Fibroblast of skin of left quadriceps (primary cell): ENCODE results near the gene PYCARD.
A peak's percentile ranks its signal among the peaks of the same experiment; 100 is the strongest.
"Not testable (repeated sequence)": the region's sequence is repeated elsewhere in the genome, so short reads cannot be mapped to it uniquely, and the experiment has no call there.

Experiments
- DNase-seq, 2 experiments: peaks; one replicate each; pipeline ENCODE4 v3.0.0-alpha.2; 2013; ENCODE audit warnings: low read depth in 2 of 2

PYCARD gene

DNA sequence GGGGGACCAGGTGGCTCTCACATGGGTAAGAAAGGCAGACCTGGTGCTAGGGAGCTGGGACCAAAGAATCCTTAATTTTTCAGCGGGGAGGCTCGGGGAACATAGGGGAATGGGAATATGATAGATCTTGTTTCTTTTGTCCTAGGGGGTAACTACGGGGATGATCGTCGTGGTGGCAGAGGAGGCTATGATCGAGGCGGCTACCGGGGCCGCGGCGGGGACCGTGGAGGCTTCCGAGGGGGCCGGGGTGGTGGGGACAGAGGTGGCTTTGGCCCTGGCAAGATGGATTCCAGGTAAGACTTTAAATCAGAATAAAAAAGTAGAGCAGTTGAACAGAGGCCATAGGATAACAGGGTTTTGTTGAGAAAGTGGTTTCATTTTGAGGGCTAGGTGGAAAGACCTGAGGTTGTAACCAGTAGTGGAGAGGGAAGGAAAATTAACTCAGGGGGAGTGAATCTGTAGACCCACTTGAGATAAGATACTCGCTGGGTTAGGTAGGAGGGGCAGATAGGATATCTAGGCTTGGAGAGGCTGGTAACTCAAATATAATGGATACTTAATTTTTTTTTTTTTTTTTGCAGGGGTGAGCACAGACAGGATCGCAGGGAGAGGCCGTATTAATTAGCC, 11.6 kb downstream of the PYCARD start:
- no peak for DNase-seq

DNA sequence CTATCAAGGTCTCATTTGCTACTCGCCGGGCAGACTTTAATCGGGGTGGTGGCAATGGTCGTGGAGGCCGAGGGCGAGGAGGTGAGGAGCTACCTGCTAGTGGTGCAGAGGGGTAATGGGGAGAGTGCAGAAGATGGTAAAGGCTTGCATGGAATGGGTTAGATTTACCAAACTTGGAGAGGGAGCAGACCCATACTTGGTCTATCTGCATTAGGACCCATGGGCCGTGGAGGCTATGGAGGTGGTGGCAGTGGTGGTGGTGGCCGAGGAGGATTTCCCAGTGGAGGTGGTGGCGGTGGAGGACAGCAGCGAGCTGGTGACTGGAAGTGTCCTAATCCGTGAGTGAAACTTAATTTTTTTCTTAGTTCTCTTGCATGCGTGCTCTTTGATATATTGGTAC, 12.5 kb downstream of the PYCARD start:
- DNase-seq: no peak

DNA sequence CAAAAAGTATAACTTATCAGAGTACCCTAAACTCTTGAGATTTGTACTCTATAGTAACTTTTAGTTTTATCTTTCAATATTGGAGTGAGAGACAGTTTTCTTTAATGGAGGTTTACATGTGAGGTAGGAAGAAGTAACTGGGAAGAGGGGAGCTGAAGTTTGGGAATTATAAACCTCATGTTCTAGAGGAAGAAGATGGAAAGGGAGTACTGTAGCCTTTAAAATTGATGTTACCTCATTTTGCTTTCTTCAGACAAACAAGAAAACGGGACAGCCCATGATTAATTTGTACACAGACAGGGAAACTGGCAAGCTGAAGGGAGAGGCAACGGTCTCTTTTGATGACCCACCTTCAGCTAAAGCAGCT, 13.2 kb downstream of the PYCARD start:
- no peak for DNase-seq

DNA sequence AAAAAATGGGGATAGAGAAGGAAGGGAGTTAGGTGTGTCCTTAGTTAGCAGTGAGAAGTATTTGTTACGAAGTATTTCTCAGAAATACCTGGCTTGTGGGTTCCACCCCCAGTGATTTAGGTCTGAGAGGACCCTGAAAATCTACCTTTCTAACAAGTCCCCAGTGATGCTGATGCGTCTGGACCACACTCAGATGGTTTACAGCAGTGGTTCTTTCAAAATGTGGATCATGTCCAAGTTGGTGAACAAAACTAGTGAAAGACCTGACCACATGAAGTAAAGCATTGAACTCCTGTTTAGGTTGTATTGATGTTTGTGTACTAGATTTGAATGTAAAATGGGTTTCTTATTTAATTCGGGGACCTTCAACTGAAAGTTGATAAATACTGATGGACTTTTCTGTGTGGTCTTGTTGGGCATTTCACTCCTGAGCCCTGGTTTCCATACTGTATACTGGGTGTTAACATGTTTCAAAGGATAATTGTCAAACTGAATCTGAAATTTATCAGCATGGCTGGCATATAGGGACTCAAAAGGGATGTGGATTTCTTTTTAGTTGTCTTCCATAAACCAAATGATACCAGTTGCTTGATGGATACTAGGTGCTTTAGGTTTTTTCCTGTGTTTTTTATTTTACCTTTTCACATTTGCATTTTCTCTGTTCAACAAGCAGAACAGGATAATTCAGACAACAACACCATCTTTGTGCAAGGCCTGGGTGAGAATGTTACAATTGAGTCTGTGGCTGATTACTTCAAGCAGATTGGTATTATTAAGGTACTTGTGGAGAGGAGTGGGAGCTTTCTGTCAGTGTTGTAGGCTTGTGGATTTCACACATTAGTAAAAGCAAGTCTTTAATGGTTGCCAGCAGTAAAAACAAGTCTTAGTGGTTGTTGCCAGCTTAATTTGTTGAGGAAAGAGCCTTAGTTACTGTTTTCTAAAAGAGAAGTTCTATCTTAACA, 13.8 kb downstream of the PYCARD start:
- no peak for DNase-seq

DNA sequence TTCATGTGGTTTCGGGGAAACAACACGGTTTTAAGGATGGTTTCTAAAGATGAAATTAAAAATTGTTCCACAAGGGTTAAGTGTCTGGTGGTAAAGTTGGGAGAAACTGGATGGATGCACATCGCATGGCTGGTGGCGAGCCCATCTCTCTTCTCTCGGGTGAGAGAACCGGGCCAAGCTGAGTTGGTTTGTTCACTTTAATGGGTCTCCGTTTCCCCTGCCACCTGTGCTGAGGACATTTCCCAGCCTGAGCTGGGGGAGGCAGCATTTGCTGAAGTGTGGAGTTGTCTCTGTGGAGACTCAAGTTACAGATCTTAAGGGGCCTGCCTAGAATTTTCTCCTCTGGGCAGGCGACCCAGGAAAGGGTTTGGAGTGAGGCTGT, 14.8 kb downstream of the PYCARD start:
- DNase-seq: no peak

DNA sequence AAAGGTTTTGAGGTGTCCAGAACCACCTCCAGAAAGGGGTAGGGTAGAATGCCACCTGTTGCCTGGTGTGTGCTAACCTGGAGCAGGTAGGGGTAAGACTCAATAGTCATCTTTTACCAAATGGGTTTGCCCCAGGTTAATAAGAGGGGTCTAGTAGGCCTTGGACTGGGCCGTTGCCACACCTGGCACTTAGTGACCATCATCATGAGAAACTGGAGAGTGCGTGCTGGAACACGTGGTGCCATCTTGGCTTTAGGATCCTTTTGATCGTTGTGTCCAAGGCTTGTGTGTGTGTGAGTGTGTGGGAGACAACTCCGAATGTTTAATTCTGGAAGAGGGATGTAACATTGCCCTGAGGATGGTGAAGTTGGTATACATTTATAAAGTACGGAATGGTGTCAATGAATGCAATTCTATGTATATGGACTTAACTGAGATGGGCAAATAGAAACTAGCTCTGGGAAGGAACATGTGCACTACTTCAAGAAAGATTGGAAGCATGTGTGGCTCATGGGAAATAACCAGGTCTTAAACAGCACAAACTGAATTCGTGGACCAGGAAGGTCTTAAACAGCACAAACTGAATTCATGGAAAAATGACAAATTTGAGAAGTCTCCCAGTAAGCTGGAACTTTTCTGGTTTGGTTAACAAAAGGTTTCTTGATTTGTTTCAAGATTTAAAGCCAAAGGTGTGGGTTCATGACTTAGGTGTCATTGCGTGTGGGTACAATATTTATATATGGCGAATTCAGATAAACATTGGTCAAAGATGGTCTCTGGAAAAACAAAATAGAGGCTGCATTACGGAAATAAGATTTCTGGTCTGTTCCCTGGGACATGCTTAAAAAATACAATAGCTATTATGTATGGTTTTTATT, 15.4 kb downstream of the PYCARD start:
- DNase-seq: no peak

DNA sequence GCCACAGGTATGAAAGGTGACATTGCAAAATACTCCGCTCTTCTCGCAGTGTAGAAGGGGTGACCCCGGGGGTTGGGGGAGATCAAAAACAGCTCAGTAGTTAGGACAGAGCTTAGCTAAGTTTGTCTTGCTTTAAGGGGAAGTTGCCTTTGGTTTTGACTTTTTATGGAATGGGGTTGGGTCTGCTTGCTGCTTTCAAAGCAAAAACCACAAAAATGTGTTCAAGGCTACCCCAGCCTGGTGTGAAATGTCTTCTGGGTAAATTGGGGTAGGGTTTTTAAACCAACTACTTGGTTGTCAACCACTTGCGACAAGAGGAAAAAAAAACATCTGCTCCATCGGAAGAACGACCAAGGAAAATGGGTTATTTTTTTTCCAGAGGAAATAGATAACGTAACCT, 16.4 kb downstream of the PYCARD start:
- no peak for DNase-seq

DNA sequence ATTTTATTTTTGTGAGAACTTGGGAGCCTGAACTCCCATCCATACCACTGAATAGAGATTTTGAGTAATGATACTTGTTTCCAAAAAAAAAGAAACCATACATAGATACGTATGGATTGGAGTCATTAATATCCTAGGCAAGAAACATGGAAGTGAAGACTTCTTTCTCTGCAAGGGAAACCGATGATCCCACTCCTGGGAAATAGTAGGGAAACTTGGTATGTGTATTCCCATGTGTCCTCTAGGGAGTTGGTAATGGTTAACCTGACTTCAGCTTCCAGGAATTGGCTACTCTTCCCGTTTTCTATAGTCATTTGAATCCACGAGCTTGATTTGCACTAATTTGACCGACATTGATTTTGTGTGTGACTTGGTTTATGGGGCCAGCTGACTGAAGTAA, 17.2 kb downstream of the PYCARD start:
- DNase-seq: no peak

DNA sequence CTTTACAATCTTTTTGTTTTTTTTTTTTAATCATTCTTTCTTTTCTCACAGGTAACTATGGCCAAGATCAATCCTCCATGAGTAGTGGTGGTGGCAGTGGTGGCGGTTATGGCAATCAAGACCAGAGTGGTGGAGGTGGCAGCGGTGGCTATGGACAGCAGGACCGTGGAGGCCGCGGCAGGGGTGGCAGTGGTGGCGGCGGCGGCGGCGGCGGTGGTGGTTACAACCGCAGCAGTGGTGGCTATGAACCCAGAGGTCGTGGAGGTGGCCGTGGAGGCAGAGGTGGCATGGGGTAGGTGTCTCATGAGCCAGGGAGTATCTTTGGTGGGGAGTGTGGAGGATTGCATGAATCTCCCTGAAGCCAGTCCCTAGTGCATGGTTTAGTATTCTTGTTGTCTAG, 17.7 kb downstream of the PYCARD start:
- DNase-seq: no peak

DNA sequence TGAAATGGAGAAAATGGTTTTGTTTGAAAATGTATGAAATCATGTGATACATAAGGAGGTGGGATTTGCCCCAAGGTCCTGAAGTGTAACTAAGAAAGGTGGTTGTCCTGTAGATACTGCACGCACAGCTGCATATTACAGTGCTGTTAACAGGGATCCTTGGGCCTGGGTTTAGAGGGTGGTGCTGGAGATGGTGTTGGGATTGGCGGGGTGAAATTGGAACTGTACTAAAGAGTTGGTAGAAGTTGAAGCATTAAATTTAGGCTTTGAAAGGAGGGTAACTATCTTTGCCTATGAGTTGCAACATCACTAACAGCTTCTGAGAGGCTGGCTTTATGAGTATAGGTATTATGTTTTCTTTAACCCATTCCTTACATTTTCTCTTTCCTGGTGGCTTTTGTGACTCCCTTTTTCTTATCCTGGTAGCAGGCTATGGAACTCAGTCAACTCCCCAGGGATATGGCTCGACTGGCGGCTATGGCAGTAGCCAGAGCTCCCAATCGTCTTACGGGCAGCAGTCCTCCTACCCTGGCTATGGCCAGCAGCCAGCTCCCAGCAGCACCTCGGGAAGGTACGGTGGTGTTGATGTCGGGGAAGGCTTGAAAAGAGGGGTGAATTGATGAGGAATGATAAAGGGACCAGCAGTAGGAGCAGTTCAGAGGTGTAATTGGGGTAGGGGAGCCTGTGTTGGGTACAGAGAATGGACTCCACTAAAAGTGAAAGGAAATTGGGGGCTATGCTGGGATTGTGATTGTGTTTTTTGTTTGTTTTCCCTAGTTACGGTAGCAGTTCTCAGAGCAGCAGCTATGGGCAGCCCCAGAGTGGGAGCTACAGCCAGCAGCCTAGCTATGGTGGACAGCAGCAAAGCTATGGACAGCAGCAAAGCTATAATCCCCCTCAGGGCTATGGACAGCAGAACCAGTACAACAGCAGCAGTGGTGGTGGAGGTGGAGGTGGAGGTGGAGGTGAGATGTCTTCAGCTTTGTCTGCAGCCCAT, 18.8 kb downstream of the PYCARD start:
- no peak for DNase-seq

DNA sequence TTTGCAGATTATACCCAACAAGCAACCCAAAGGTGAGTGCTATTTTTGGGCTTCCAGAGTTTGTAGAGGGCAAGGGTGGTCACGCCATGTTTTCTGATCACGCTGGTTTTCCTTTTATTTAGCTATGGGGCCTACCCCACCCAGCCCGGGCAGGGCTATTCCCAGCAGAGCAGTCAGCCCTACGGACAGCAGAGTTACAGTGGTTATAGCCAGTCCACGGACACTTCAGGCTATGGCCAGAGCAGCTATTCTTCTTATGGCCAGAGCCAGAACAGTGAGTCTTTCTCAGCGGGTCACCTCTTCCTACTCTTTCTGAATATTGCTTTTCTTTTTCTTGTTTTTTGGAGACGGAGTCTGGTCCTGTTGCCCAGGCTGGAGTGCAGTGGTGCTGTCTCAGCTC, 20.2 kb downstream of the PYCARD start:
- DNase-seq: no peak

DNA sequence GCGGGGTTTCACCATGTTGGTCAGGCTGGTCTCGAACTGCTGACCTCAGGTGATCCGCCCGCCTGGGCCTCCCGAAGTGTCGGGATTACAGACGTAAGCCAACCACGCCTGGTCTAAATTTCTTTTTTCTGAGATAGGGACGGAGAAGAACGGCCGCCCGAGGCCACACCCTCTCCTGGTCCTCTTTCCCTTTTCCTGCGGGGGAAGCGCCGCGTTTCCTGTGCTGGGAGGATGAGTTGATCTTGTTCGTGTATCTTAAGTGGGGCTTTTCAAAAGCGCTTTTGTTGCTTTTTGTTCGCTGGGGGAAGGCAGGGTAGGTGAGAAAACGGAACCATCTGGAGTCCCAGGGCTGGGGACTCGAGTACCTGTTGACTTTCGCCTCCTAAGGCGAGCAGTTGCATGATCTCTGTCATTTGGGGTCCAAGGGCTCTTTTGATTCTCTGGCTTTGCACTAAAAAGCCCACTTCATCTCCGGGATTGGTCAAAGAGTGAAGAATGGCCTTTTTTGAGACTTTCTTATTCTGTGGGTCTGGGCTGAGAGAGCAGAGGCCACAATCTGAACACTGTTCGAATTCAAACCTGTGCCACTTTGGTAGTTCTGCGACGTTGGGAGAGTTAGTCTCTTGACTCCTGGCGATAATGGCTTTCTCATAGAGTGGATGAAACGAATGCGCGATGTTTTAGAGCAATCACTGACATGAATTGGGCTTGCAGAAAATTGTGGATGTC, 21.3 kb downstream of the PYCARD start:
- DNase-seq: no peak

DNA sequence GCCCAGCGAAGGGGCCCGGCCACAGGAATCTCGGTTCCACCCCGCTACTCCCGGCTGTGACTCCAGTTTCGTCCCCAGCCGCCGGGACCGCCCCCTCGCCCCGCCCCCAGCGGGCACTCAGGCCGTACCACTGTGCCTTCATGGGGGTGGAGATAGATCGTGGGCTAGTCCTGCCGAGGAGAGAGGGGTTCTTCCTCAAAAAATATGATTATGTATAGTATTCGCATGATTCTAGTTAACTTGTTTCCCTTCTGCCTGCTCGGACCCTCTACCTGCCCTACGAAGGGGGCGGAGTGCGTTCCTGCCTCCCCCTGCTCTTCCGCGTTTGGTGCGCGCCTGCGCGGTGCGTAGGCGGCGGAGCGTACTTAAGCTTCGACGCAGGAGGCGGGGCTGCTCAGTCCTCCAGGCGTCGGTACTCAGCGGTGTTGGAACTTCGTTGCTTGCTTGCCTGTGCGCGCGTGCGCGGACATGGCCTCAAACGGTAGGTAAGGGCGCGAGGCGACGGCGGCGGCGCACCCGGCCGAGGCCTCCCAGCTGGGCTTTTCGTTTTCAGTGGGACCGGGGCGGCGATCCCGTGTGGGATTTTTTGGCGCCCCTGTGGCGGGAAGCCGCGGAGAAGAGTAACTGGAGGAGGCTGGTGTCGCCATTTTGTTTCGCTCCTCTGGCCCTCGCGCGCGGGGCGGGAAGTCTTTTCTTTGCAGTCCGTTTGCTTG, 22.7 kb downstream of the PYCARD start, which contains the start of gene FUS:
FUS (plus strand) TSS at position 393 of the 713 bp plus-strand sequence; CDS start at position 469, 76 bp downstream.
- DNase-seq: peak; percentile 71 to 75

DNA sequence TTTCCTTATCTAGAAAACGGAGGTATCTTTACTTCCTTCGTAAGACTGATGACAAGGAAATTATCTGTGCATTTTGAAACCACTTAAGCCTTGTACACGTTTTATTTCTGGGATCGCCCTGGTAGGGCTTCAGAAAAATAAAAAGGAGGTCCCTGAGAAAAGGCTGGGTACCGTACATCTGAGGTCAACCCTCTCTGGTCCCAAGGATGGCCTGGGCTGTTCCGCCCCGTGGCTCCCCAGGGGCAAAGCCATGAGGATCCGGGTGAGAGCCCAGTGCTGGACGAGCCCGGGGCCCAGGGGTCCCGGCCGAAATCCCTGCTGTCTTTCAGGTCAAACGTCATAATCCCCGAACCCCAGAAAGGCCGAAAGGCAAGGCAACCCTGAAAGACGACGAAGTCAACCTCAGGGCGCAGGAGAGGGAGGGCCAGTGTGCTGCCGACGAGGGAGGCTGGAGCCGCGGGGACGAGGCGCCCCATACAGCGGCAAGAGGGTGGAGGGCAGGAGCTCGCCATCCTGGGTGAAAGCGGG, 23.3 kb downstream of the PYCARD start:
- no peak for DNase-seq

DNA sequence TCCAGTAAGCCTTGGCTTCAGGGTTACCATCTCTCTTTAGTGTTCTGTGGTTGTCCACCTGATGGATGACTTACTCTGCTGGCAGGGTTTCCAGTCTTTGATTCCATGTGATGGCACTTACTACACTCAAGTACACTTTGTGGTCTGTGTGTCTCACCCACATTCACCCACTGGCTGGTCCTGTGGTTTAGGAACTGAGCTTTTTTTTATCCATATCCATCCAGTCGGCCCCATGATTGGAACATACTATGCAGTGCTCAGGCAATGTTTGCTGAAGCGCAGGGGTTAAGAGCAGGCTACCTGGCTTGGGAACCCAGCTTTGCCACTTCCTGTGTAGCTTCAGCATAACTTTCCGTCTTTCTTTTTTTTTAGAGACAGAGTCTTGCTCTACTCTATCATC, 25.4 kb downstream of the PYCARD start:
- DNase-seq: no peak

DNA sequence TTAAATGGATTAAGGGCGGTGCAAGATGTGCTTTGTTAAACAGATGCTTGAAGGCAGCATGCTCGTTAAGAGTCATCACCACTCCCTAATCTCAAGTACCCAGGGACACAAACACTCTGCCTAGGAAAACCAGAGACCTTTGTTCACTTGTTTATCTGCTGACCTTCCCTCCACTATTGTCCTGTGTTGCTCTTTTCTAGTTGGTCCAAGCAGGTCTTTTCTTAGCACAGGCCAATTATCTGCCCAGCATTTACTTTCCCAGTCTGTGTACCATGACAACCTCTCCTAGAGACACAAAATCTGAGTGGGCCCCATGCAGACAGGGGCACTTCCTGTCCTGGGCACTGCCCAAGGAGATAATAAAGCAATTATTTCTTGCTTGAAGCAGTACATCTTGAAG, 32.5 kb downstream of the PYCARD start:
- not testable (repeated sequence) for DNase-seq

DNA sequence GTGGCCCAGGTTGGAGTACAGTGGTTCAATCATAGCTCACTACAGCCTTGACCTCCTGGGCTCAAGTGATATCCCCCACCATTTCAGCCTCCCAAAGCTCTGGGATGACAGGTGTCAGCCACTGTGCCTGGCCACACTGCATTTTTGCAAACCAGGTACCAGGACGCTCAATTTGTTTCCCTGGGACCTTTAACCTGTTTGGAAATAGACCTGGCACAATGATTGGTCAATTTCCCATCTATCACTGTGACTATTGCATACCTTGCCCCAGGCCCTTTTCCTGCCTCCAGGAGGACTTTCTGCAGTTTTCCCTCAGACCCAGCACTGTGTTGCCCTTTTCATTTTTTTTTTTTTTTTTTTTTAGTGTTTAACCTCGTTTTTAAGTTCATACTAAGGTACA, 33.7 kb downstream of the PYCARD start:
- DNase-seq: no peak

DNA sequence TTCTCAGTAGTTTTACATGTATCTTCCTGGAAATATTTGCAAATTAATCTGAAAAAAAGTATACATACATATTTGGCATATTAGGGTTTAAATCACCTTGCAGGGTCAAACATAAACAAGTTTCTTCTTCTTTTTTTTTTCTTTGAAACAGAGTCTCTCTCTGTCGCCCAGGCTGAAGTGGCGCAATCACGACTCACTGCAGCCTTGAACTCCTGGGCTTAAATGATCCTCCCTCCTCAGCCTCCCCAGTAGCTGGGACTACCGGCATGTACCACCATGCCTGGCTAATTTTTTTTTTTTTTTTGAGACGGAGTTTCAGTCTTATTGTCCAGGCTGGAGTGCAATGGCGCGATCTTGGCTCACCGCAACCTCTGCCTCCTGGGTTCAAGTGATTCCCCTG, 35.2 kb downstream of the PYCARD start:
- no peak for DNase-seq

DNA sequence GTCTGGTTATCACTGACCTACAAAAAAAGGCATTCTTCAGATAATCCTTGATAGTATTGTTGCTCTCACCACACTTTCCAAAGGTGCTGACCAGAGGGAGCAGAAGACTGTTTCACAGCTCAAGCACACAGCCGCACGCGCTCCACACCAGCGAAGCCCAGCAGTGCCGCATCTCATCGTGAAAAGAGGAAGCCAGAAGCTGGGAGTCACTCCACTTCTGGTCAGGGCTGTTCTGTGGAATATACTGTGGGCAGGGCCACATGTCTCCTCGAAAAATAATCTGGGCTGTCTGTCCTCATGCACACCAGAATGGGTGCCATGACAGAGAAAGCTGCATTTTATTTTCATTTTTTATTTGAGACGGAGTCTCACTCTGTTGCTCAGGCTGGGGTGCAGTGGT, 45.4 kb downstream of the PYCARD start:
- no peak for DNase-seq
